ENCODE data around the gene SLC35A5. TPM values are rescaled to one million over a fixed set of nuclear protein-coding genes. Genes with fewer than 3 reads are reported as not detected.
"Not testable (repeated sequence)": the region's sequence is repeated elsewhere in the genome, so short reads cannot be mapped to it uniquely, and the experiment has no call there.

Gene SLC35A5
- 32.0 and 70.2 TPM in 2 replicates for total RNA-seq

DNA sequence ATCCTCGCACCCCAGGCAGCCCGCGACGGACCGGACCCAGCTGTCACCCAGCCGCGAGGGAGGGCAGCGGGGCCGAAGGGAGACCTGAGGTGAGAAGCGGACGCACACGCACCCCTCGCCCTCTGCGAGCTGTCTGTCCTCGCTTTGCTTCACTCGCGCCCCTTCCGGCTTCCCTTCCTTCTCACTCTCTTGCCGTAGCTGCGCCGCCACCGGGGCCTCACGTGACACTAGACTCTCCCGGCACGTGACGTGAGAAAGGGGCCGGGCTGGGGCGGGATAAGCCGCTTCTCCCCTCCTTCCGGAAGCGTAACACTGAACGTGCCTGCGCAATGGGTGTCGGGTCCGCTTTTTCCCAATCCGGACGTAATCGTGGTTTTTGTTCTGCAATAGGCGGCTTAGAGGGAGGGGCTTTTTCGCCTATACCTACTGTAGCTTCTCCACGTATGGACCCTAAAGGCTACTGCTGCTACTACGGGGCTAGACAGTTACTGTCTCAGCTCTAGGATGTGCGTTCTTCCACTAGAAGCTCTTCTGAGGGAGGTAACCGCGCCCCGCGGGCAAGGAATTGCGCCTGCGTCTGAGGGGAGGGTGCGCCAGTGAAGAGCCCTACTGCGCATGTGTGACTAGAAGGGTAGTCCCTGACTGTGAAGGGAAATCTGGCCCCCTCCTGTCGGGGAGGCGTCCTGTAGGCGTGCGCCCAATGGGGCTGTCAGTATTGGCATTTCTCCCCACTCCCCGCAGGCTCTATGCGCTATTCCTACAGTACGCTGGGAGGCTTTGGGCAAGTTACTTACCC, at the start of gene SLC35A5, which contains the start of gene ATG3:
Gene SLC35A5 (plus strand): TSS at position 312 of the 796 bp plus-strand sequence. CDS start 1,359 bp downstream, outside the sequence.
Gene ATG3 (minus strand): TSS at position 229 of the 796 bp plus-strand sequence. CDS start 434 bp downstream, outside the sequence.
- peak; percentile 94 for DNase-seq (ENCODE audit: low read depth)

DNA sequence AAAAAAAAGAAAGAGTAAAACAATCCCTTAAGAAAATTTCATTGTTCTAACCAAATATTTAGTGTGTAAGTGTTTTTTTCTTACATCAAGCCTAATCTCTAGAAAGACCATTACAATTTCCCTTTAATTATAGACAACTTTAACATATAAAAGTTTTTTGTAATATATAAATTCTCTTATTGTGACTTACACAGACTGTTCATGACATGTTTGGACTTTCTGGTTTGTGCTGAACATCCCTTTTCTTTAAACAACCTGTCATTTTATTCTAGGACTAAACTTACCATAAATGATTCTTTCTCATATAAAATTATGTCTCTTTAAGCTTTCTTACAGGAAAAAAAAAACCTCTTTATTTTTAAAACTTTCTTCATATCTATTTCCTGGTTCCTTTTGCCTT, 49.5 kb upstream of the SLC35A5 start:
- DNase-seq (ENCODE audit: low read depth), result no peak

GRCh38 chr3:112514527-112515128, 47.2 kb upstream of the SLC35A5 start:
- DNase-seq (ENCODE audit: low read depth), result peak; percentile 21

DNA sequence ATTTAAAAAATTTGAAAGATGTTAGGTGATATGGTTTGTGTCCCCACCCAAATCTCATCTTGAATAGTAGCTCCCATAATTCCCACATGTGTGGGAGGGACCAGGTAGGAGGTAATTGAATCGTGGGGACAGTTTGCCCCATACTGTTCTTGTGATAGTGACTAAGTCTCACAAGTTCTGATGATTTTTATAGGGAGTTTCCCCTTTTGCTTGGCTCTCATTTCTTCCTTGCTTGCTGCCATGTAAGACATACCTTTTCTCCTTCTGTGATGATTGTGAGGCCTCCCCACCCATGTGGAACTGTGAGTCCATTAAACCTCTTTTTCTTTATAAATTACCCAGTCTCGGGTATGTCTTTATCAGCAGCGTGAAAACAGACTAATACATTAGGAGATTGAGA, 42.9 kb upstream of the SLC35A5 start:
- DNase-seq (ENCODE audit: low read depth), result peak; percentile 40

DNA sequence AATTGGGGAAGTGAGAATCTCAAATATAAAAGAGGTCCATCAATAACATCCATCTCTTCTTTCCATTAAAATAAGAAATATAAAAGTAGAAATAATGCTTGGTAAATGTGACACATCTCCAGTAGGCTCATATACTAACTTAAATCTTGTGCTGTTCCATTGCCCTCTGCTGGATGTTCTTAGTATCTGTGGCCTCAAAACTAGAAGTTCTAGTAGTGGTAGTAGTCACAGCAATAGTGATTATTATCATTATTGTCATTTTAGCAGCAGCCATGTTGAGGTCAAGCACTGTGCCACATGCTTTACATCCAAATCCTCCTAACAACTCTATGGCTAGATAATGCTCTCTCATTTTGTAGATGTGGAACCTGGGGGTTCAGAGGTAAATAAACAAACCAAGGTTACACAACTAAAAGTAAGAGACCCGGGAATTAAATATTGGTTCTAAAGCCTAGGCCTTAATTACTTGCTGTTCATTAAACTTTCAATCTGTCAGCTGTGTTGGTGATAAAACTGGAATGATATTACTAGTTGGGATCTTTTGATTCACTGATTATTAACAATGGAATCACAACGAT, 42.3 kb upstream of the SLC35A5 start:
- peak; percentile 76 for DNase-seq (ENCODE audit: low read depth)

GRCh38 chr3:112524127-112524526, 37.7 kb upstream of the SLC35A5 start:
- not testable (repeated sequence) for DNase-seq (ENCODE audit: low read depth)

DNA sequence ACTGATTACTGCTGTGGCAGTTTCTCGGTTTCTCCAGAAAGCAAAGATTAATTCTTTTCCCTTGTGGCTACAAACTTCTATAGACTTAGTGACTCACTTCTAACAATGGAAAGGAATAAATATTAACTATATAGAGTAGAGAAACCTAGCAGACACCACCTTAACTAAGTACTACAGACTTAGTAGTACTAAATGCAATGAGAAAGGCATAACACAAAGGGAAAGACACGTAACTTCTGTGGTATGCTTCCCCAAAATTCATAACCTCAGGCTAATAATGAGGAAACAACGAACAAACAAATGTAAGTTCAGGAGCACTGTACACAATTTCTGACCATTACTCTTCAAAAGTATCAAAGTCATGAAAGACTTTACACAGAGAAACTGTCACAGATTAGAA, 31.3 kb upstream of the SLC35A5 start:
- no peak for DNase-seq (ENCODE audit: low read depth)

DNA sequence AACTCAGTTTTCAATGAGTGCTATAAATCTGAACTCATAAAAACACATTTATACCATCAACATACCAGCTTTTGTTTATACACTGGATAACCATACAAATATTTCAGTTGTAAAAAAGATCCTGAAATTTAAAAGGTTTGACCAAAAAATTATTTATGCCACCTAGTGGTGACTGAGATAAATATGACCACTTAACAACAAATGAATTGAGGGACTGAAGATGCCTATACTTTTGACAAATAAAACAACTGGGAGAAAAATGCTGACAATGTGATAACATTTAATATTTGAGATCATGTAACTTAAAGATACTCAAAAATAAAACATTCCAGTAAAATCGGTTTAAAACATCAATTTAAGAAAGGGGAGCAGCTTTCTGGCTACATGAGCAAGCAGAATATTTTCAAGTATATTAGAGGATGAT, 30.5 kb upstream of the SLC35A5 start:
- peak; percentile 55 for DNase-seq (ENCODE audit: low read depth)

DNA sequence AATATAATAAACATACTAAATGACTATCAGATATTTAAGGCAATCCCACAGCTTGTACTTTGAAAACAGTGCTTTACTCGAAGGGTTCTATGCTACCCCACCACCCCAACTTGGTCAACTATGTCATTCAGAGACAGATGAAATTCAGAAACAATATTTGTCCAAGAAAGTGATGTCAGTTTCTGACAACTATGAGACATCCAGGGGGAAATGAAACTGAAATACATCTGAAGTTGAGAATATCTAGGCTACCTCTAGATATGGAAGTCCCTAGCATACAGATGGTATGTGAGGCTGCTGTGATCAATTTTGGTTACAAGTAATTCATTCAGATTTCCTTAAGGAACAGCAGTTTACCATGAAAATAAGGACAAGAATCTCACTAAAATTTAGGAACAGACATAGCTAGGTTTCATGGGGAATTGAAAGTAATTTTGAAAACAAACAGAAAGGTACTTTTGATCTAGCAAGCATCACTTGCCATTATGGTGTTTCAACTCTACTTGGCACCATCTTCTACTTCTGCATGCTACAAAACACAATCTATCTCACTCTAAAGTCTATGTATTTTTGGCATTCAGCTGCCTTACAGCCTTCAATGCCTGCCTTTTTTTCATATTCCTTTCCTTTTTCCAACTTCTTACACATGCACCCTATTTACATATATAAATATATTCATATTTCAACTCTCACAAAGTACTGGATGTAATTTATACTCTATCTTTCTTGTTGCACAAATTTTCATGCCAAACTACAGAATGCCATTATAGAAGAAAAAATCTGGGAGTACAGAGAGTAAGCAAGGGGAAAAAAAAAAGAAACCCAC, 21.8 kb upstream of the SLC35A5 start:
- no peak for DNase-seq (ENCODE audit: low read depth)

DNA sequence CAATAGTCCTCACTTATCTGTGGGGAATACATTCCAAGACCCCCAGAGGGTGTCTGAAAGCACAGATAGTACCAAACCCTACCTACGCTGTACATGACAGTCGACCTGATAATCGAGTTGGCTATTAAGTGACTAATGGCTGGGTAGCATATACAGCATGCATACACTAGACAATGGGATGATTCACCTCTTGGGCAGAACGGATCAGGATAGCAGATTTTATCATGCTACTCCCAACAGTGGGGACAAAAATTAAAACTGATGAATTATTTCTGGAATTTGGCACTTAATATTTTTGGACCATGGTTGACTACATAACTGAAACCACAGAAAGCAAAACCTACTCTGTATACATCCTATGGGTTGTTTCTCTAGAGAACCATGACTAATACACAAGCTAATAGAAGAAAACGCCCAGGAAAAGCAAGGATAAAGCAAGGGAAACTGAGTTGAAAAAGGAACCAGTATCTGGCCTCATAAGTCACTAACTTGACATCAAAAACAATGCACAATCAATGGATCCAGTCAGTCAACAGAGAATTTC, 15.6 kb upstream of the SLC35A5 start:
- DNase-seq (ENCODE audit: low read depth), result no peak

DNA sequence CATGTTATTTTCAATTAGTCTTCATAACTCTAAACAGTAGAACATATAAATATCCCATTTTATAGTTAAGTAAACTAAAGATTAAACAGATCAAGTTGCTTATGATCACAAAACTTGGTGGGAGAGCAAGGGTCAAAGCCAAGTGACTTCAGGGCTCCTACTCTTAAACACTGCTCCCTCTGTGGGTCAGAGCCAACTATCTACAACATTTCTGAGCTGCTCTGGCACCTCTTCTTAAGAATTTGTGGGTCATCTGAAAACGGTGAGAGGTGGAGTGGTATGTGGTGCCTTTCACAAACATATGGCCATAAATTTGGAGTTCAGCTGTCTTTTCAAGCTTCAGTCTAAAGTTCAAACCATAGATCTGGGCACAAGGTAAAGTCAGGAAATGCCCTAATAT, 11.0 kb upstream of the SLC35A5 start:
- no peak for DNase-seq (ENCODE audit: low read depth)

- no peak for DNase-seq (ENCODE audit: low read depth)
Observed at GRCh38 chr3:112555535-112556170, 6.2 kb upstream of the SLC35A5 start.

DNA sequence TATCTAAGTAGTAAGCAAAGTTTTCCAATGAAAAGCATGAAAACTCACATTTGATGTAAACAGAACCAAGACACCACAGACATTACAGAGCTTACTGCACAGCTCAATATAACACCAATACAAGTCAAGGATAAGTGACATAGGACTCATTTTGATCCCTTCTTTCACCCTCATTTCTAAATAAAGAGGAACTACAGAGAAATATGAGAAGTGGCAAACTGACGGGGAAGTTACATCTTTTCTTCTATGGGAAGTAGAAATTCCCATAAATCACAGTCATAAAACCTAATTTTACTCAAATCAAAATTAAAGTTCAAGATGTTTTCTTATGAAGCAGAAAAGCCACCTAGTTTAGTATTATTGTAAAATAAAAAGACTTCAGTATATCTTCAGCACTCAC, 3.9 kb upstream of the SLC35A5 start:
- DNase-seq (ENCODE audit: low read depth), result no peak

DNA sequence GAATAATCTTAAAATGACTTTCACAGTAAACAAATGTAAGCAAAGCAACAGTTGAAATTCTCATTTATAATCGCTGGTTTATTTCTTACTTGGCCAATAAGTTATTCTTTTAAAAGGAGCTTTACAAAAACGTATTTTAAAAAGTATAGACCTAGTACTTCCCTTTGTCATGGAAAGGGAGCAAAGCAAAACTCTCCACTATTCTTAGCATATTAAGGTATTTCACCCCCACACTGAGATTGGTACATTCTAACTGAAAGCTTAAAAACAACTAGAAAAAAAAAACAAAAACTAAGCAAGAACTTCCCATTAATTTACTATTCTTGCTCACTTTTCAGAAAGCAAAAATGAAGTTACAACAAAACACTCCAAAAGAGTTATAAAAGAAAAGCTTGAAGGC, 1.5 kb upstream of the SLC35A5 start:
- no peak for DNase-seq (ENCODE audit: low read depth)

- peak; percentile 76 for DNase-seq (ENCODE audit: low read depth)
Observed at GRCh38 chr3:112560721-112561483, 943 bp upstream of the SLC35A5 start.

- DNase-seq (ENCODE audit: low read depth), result no peak
Observed at GRCh38 chr3:112561484-112561733, 436 bp upstream of the SLC35A5 start.

GRCh38 chr3:112564247-112564939, 2.5 kb downstream of the SLC35A5 start:
- DNase-seq (ENCODE audit: low read depth), result not testable (repeated sequence)

DNA sequence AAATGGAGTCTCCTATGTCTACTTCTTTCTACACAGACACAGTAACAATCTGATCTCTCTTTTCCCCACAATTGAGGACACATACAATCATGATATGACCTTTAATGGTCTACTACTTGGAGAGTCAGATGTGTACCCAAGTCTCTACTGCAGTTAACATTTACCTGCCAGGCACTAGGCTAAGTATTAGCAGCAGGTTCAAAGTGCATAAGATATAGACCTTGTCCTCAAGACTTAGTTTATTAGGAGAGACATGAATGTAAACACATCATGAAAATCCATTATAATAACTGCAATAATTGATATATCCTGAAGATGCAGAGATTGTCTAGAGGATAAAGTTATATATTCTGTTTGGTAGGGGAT, 3.1 kb downstream of the SLC35A5 start:
- no peak for DNase-seq (ENCODE audit: low read depth)

GRCh38 chr3:112568642-112569041, 6.8 kb downstream of the SLC35A5 start:
- DNase-seq (ENCODE audit: low read depth), result peak; percentile 45

DNA sequence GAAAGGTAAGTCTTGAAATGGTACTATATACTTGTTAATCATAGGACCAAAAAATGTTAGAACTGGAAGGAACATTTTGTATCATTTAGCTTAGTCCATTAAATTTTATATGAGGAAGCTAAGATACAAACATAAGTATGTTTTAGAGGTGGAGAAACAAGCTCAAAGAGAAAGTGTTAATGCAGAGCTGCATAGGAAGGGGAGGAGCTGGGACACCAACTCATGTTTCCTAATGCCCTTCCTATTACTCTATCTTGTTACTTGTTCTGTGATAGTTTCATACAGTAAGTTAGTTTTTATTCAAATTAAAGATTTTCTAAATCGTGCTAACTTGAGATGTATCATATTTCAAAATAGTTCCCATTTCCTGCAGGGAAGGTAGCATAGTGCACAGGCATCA, 7.4 kb downstream of the SLC35A5 start:
- no peak for DNase-seq (ENCODE audit: low read depth)
